Fibroblast of pulmonary artery (primary cell): ENCODE measurements around the gene CPTP.

Experiments used
- DNase-seq: peaks from one replicate; pipeline ENCODE4 v3.0.0-alpha.2; 2010; ENCODE audit warnings: low read depth
- H3K4me3 ChIP-seq: replicated peaks from 2 replicates; pipeline ENCODE4 v1.5.1; 2011; ENCODE audit warnings: low read depth, mild to moderate bottlenecking, control low read depth, low read length, moderate library complexity
- TF ChIP-seq, protein P1 (sequence below): IDR thresholded peaks from 2 replicates; pipeline ENCODE4 v1.5.1; 2011; ENCODE audit warnings: mild to moderate bottlenecking, control low read depth, low read length, inconsistent platforms; ENCODE audit errors: missing control alignments

CPTP gene

DNA sequence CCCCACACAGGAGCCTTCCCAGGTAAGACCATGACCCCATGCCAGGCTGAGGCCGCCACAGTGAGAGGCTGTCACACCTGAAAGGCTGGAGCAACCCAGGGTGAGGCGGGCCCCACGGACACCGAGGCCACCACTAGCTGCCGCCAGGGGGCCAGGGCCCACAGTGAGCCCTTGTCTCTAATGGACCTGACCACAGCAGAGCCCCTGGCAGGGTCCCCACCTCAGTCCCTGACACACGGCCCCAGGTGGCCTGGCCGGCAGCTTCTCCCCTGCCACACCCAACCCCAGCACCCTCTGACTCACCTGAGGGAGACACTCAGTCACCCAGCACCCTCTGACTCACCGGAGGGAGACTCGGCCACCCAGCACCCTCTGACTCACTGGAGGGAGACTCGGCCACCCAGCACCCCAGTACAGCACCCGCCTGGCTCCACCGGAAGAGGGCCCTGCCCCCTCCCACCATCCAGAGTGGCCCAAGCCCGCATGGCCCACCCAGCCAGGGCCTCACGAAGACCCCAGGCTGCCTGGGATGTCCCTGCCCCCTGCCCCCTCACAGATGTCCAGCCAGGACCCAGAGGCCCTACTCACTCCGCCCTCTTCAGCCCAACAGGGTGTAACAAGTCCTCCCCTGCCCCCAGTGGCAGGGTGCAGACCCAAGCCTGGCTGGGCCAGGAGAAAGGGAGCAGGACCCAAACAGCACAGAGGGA, 20.2 kb downstream of the CPTP start:
- H3K4me3 ChIP-seq = no peak overlapping the region
- DNase-seq = peak; percentile 48

DNA sequence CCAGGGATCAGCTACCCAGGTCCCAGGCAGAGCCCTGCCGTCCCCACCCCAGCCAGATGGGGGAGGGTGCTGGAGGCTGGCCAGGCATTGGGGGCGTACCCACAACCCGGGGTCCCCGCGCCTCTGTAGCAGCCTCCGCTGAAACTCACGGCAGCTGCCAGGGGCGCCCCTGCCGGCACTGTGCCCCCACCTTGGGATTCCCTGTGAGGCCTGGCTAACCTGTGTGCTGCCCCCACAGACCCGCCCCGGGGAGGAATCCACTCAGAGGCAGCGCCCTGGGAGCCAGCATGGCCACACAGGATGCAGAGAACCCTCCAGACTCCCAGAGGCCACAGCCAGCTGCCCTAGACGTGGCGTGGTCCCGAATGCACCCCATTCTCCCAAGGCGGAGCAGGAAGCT, 20.8 kb downstream of the CPTP start:
- H3K4me3 ChIP-seq = no peak overlapping the region
- TF ChIP-seq, protein P1, sequence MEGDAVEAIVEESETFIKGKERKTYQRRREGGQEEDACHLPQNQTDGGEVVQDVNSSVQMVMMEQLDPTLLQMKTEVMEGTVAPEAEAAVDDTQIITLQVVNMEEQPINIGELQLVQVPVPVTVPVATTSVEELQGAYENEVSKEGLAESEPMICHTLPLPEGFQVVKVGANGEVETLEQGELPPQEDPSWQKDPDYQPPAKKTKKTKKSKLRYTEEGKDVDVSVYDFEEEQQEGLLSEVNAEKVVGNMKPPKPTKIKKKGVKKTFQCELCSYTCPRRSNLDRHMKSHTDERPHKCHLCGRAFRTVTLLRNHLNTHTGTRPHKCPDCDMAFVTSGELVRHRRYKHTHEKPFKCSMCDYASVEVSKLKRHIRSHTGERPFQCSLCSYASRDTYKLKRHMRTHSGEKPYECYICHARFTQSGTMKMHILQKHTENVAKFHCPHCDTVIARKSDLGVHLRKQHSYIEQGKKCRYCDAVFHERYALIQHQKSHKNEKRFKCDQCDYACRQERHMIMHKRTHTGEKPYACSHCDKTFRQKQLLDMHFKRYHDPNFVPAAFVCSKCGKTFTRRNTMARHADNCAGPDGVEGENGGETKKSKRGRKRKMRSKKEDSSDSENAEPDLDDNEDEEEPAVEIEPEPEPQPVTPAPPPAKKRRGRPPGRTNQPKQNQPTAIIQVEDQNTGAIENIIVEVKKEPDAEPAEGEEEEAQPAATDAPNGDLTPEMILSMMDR = no peak

More for the DNA sequence above, 20.2 kb downstream of the CPTP start:
- TF ChIP-seq, protein P1 = peak; percentile 40

DNA sequence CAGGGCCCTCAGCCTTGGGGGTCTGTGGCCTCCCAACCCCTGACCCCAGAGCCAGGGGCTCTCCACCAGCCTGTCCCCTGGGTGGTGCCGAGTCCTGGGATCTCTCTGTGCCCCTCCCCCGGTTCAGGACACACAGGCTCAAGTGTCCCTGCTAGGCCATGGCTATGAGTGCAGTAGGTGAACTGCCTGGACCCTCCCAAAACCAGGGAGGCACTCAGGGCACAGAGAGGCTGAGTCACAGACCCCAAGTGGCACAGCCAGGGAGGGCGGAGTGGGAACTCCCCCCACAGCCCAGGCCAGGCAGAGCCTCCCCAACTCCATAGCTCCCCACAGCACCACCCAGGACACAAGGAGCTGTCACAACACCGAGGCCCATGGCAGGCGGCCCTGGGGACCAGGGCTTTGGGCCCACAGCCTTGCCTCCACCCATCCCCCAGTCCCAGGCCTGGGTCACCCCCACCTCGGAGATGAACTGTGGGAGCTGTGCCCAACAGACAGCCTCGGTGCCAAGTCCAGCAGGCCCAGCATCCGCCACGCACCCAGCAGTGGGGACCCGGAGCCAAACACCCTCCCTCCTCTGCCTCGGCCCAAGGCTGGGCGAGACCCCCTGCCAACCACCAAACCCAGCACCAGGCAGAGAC, 21.4 kb downstream of the CPTP start:
- TF ChIP-seq, protein P1 = no peak
- no peak overlapping the region for H3K4me3 ChIP-seq
- DNase-seq = no peak

More for the DNA sequence above, 20.8 kb downstream of the CPTP start:
- no peak for DNase-seq

DNA sequence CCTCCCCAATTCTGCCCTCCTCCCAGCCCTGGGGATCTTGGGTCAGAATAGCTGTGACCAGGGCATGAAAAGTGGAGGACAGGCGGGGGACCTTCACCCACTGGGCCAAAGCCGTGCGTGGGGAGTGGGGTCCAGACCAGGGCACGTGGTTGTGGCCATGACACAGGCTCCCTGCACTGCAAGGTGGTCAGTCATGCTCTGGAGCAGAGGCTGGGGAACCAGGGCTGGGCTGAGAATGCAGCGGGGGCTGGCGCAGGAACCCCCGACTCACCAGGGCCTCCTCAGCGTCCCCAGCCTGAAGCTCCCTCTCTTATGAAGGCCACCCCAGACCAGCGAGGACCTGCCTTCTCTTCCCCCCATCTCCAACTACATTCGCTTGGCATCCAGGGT, 21.9 kb downstream of the CPTP start:
- TF ChIP-seq, protein P1 = no peak
- H3K4me3 ChIP-seq = no peak overlapping the region

DNA sequence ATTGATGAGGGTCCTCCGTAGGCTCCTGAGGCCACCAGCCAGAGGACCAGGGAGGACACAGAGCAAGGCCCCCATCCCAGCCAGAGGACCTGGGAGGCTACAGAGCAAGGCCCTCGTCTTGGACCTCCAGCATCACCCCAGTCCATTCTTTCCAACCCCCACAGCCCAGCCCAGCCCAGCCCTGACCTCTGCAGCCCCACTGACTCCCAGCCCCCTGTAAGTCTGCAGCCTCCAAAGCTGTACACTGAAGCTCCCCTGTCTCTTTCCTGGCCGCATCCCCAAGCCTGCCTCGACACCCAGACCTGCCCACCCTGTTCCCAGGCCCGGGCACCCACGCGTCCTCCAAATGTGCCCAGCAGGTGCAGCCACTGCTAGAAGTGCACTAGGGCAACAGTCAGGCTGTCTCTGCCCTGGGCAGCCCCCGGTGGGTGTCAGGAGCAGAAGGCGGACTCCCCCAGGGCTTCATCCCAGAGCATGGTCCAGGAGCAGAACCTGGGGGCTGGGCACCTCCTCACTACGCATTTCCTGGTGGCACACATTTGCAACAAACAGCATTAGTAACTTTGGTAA, 22.5 kb downstream of the CPTP start:
- peak overlapping the region; percentile 66 for H3K4me3 ChIP-seq
- TF ChIP-seq, protein P1 = no peak
- no peak for DNase-seq

More for the DNA sequence above, 21.9 kb downstream of the CPTP start:
- DNase-seq = no peak

DNA sequence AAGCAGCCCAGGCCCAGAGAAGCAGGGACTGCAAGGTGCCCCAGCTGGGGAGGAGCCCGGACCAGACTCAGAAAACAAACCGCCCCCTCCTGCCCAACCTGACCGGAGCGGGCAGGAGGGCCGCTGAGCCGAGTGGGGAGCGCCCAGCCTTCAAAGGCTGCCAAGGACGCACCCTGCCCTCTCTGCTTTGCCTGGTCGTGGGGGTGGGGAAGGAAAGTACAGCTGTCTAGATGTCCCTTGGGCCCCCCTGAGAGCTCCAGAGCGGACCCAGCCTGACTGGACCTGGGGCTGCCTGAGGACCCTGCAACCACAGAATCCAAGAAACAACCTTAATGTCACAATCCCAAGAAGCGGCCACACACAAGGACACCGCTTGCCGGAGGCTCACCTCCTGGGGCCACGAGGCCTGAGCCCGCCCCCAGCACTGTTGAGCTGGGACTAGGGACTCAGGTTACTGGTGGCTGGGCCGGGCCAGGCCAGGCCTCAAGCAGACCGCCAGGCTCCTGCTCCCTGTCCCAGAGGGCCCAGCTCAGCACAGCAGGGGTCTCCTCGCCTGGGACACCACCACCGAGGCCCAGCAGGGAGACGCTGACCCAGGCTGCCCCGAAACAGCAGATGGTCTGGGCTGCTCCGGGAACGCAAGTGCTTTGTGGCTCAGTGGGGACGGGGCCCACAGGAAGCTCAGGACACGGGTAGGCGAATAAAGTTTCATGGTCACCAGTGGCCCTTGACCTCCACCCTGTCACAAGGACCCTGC, 23.2 kb downstream of the CPTP start:
- DNase-seq = no peak
- peak overlapping the region; percentile 66 for H3K4me3 ChIP-seq
- TF ChIP-seq, protein P1 = no peak
